HCT116 (cell line): ENCODE measurements around the gene KCNA3. TPM values are rescaled to one million over a fixed set of nuclear protein-coding genes. Genes with fewer than 3 reads are reported as not detected.

ENCODE experiments used
- ATAC-seq: fragments of 200-7000 bp; cut with Tn5 transposase; 2 replicates; pipeline ENCODE4 v1.9.1; 2020; ENCODE audit warnings: mild to moderate bottlenecking, moderate library complexity
- BruUV-seq: library from RNA; stranded (reverse); fragments of 400-500 nt; replicated peaks from 2 replicates; lab custom pipeline; 2021; lab: Mats Ljungman, UMichigan
- CTCF ChIA-PET: fragments of 300-600 bp; sonication (Branson Sonifier 250); formaldehyde crosslinking; loops from one replicate; lab custom pipeline; 2021; ENCODE audit warnings: antibody characterized with exemption; lab: Charles Lee
- POLR2A ChIA-PET: fragments of 300-600, 350-600 bp; sonication (Branson Sonifier 250); formaldehyde crosslinking; loops from one replicate; lab custom pipeline; 2021; ENCODE audit warnings: antibody characterized with exemption; lab: Charles Lee
- RAD21 ChIA-PET, 2 experiments: fragments of 300-600 bp; sonication (Branson Sonifier 250); formaldehyde crosslinking; loops; one replicate each; lab custom pipeline; 2023; ENCODE audit warnings: low total read pairs in 2 of 2; ENCODE audit not compliant: uncharacterized antibody in 2 of 2, unreplicated experiment in 2 of 2, low non-redundant PET in 1 of 2; lab: Charles Lee
- DNase-seq: peaks from one replicate; pipeline ENCODE4 v3.0.0-alpha.2; 2010; ENCODE audit warnings: low read depth, low spot score
- H2AFZ ChIP-seq: fragments of 200-600 bp; shearing (Covaris generic), sonication (generic); 2 replicates; pipeline ENCODE4 v1.6.1; 2017; ENCODE audit warnings: low read depth, mixed run types, mixed read lengths, antibody characterized with exemption, low read length; ENCODE audit not compliant: poor library complexity, severe bottlenecking
- H3K27ac ChIP-seq: 2 replicates; pipeline ENCODE4 v1.5.1; 2012; ENCODE audit warnings: low read depth, low read length
- H3K27me3 ChIP-seq: fragments of 200-600 bp; sonication (generic); 2 replicates; pipeline ENCODE4 v1.6.1; 2016; ENCODE audit warnings: mixed run types, low read length, mixed read lengths; ENCODE audit not compliant: insufficient read depth
- H3K36me3 ChIP-seq, 2 experiments: fragments of 200-500 bp in 1 of 2; fragments of 200-600 bp in 1 of 2; sonication (Bioruptor generic) in 1 of 2; sonication (generic) in 1 of 2; 2 replicates each; pipeline versions ENCODE4 v1.5.1 to v1.6.1; 2014 to 2016; ENCODE audit warnings: low read length in 2 of 2, inconsistent platforms in 1 of 2, mixed read lengths in 1 of 2, mixed run types in 1 of 2; ENCODE audit not compliant: insufficient read depth in 2 of 2, control insufficient read depth in 1 of 2
- H3K4me1 ChIP-seq, 2 experiments: fragments of 200-600 bp in 1 of 2; sonication (generic) in 1 of 2; 2 replicates each; pipeline versions ENCODE4 v1.5.1 to v1.6.1; 2012 to 2017; ENCODE audit warnings: low read length in 2 of 2, inconsistent platforms in 1 of 2, mild to moderate bottlenecking in 1 of 2, mixed read lengths in 1 of 2, mixed run types in 1 of 2, moderate library complexity in 1 of 2; ENCODE audit not compliant: insufficient read depth in 2 of 2, control insufficient read depth in 1 of 2
- H3K4me2 ChIP-seq: fragments of 200-600 bp; sonication (generic); 2 replicates; pipeline ENCODE4 v1.6.1; 2017; ENCODE audit warnings: mixed run types, low read length, mixed read lengths
- H3K4me3 ChIP-seq, 2 experiments: fragments of 200-600 bp in 1 of 2; sonication (generic) in 1 of 2; replicated peaks in 1 of 2; 2 replicates each; pipeline ENCODE4 v1.5.1; 2011 to 2016; ENCODE audit warnings: low read length in 2 of 2, control low read depth in 1 of 2, low read depth in 1 of 2, mild to moderate bottlenecking in 1 of 2, mixed read lengths in 1 of 2, mixed run types in 1 of 2
- H3K79me2 ChIP-seq: fragments of 200-600 bp; sonication (generic); 2 replicates; pipeline ENCODE4 v1.6.1; 2017; ENCODE audit warnings: mild to moderate bottlenecking, mixed run types, low read length, moderate library complexity, mixed read lengths; ENCODE audit not compliant: insufficient read depth
- H3K9ac ChIP-seq: fragments of 200-600 bp; sonication (generic); 2 replicates; pipeline ENCODE4 v1.6.1; 2016; ENCODE audit warnings: low read length, mixed read lengths
- H3K9me2 ChIP-seq: fragments of 200-600 bp; sonication (generic), shearing (Covaris generic); 2 replicates; pipeline ENCODE4 v1.6.1; 2017; ENCODE audit warnings: mixed run types, mild to moderate bottlenecking, moderate library complexity; ENCODE audit not compliant: insufficient read depth
- H3K9me3 ChIP-seq, 2 experiments: fragments of 200-500 bp in 1 of 2; fragments of 200-600 bp in 1 of 2; sonication (Bioruptor generic) in 1 of 2; sonication (generic) in 1 of 2; 2 replicates each; pipeline ENCODE4 v1.6.1; 2014 to 2017; ENCODE audit warnings: low read length in 2 of 2, mixed read lengths in 2 of 2, inconsistent platforms in 1 of 2, low read depth in 1 of 2, mild to moderate bottlenecking in 1 of 2, mixed run types in 1 of 2, moderate library complexity in 1 of 2; ENCODE audit not compliant: control insufficient read depth in 1 of 2, insufficient read depth in 1 of 2
- H4K20me1 ChIP-seq: fragments of 200-600 bp; sonication (generic), shearing (Covaris generic); 2 replicates; pipeline ENCODE4 v1.6.1; 2017; ENCODE audit warnings: mixed run types, mild to moderate bottlenecking, moderate library complexity; ENCODE audit not compliant: insufficient read depth
- CTCF ChIP-seq, 3 experiments: fragments of 200-600 bp in 1 of 3; sonication (generic) in 1 of 3; IDR thresholded peaks in 2 of 3; conservative IDR thresholded peaks in 1 of 3; 2 replicates each; pipeline ENCODE4 v1.5.1; 2012 to 2017; ENCODE audit warnings: low read depth in 2 of 3, low read length in 2 of 3, antibody characterized with exemption in 1 of 3, borderline replicate concordance in 1 of 3, control low read depth in 1 of 3, mild to moderate bottlenecking in 1 of 3, mixed read lengths in 1 of 3, mixed run types in 1 of 3, moderate library complexity in 1 of 3; ENCODE audit not compliant: insufficient read depth in 1 of 3
- EGR1 ChIP-seq: IDR thresholded peaks from 2 replicates; pipeline ENCODE4 v1.6.1; 2012; ENCODE audit warnings: low read depth
- EZH2 ChIP-seq: fragments of 200-600 bp; sonication (generic); IDR thresholded peaks from 2 replicates; pipeline ENCODE4 v1.6.1; 2017; ENCODE audit warnings: antibody characterized with exemption, mixed run types
- EZH2phosphoT487 ChIP-seq: fragments of 200-600 bp; IDR thresholded peaks from 2 replicates; pipeline ENCODE4 v1.6.1; 2018; ENCODE audit warnings: antibody characterized with exemption, borderline replicate concordance
- POLR2A ChIP-seq: IDR thresholded peaks from 2 replicates; pipeline ENCODE4 v1.7.0; 2011; ENCODE audit warnings: borderline replicate concordance; ENCODE audit not compliant: insufficient read depth, insufficient read length; ENCODE audit errors: extremely low read depth
- SRF ChIP-seq: IDR thresholded peaks from 2 replicates; pipeline ENCODE4 v1.6.1; 2012; ENCODE audit warnings: low read depth
- TCF7L2 ChIP-seq: IDR thresholded peaks from 2 replicates; pipeline ENCODE4 v1.7.0; 2011; ENCODE audit warnings: borderline replicate concordance, inconsistent platforms; ENCODE audit not compliant: insufficient read depth, insufficient read length; ENCODE audit errors: extremely low read depth
- YY1 ChIP-seq: IDR thresholded peaks from 2 replicates; pipeline ENCODE4 v1.6.1; 2011; ENCODE audit warnings: low read length, low read depth, moderate library complexity, mild to moderate bottlenecking; ENCODE audit not compliant: insufficient replicate concordance; ENCODE audit errors: extremely low read depth
- ZFX ChIP-seq: fragments of 450-650 bp; IDR thresholded peaks from 2 replicates; pipeline ENCODE4 v1.6.1; 2017
- ZNF274 ChIP-seq: fragments of 200-500 bp; sonication (Bioruptor generic); IDR thresholded peaks from 2 replicates; pipeline ENCODE4 v1.6.1; 2014; ENCODE audit warnings: mild to moderate bottlenecking, low read depth, low read length, inconsistent platforms
- intact Hi-C: fragments of 100-400 bp; cut with micrococcal nuclease; formaldehyde crosslinking; loops from 2 replicates; pipeline ENCODE4 v1.10.0; 2022
- total RNA-seq: library from RNA; stranded (reverse); gene quantifications from one replicate; pipeline ENCODE4 v1.2.1, GENCODE V29; 2021; ENCODE audit not compliant: unreplicated experiment

KCNA3 gene
- total RNA-seq, 1 experiment from 2014 or later = 0.07 TPM

- no peak for TF ChIP-seq CTCF (IDR thresholded peaks at IDR 0.05 in 2 of 3, conservative IDR thresholded peaks at IDR 0.05 in 1 of 3; ENCODE audit: borderline replicate concordance in 1 of 3, insufficient read depth in 1 of 3, low read depth in 2 of 3, low read length in 2 of 3)
- no peak for TF ChIP-seq YY1
- TF ChIP-seq TCF7L2 = no peak
- no peak for TF ChIP-seq ZNF274
- no peak for TF ChIP-seq SRF
- TF ChIP-seq POLR2A = no peak
- TF ChIP-seq EZH2 = no peak
Observed at GRCh38 chr1:110643879-110644472, 30.8 kb downstream of the KCNA3 start (continued).

- H3K9me3 ChIP-seq = no peaks in the 10 kb centered on the region
- peaks cover 68% of the 10 kb centered on the region for H3K27me3 ChIP-seq
- no peak overlapping the region for H3K27ac ChIP-seq
- DNase-seq (no peak), ATAC-seq (no peak)
- H3K4me2 ChIP-seq = no peak overlapping the region
- BruUV-seq = no TSS peak
- H3K4me1 ChIP-seq = no peaks in the 10 kb centered on the region
- no peaks in the 10 kb centered on the region for H3K79me2 ChIP-seq
- H3K4me3 ChIP-seq = no peak overlapping the region
- CTCF ChIA-PET = interaction anchor here (1.8 kb wide), 1 partner anchor 141 kb away, joined by 4 read pairs; no protein-coding TSS in a partner anchor
- intact Hi-C loops = no loop called here
- RAD21 ChIA-PET = no interaction called here
- TF ChIP-seq ZFX (no peak), YY1 (no peak), EGR1 (no peak), TCF7L2 (no peak), EZH2phosphoT487 (no peak)
- POLR2A ChIA-PET = no interaction called here
- H3K9me2 ChIP-seq = no peaks in the 10 kb centered on the region
- H2AFZ ChIP-seq = no peak overlapping the region
- H4K20me1 ChIP-seq = no peaks in the 10 kb centered on the region
- no peaks in the 10 kb centered on the region for H3K36me3 ChIP-seq
- no peak overlapping the region for H3K9ac ChIP-seq
Observed at GRCh38 chr1:110639724-110640386, 34.9 kb downstream of the KCNA3 start.
